GM18873 (cell line): ENCODE data around the gene ANKDD1B.

ENCODE experiments used
- ATAC-seq: cut with Tn5 transposase; IDR thresholded peaks from one replicate; pipeline ENCODE4 v1.9.1; 2021; ENCODE audit warnings: mild to moderate bottlenecking, moderate library complexity, moderate number of reproducible peaks; ENCODE audit not compliant: unreplicated experiment, low FRiP score

The ANKDD1B gene

DNA sequence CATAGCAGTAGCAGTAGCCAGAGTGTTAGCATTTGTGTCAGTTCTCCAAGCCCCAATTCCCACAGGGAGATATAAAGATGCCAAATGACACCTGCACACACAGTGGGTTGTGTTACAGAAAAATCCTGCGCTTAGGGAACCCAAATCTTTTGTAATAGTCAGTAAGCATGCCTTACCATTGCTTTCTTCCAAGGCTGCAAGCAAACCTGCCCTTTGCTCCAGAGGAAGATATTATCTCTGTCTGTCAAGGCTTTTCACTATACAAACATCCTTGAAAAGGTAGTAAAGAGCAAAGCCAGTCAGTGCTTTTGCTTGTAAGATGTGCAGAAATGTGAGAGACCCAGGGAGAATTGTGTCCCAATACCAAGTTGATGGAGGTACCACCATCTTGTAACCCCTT lies 2.9 kb downstream of the ANKDD1B start:
- ATAC-seq = no peak

GRCh38 chr5:75616371-75616881 lies 5.2 kb downstream of the ANKDD1B start:
- no peak for ATAC-seq

GRCh38 chr5:75616971-75617621 lies 5.8 kb downstream of the ANKDD1B start:
- ATAC-seq = no peak

DNA sequence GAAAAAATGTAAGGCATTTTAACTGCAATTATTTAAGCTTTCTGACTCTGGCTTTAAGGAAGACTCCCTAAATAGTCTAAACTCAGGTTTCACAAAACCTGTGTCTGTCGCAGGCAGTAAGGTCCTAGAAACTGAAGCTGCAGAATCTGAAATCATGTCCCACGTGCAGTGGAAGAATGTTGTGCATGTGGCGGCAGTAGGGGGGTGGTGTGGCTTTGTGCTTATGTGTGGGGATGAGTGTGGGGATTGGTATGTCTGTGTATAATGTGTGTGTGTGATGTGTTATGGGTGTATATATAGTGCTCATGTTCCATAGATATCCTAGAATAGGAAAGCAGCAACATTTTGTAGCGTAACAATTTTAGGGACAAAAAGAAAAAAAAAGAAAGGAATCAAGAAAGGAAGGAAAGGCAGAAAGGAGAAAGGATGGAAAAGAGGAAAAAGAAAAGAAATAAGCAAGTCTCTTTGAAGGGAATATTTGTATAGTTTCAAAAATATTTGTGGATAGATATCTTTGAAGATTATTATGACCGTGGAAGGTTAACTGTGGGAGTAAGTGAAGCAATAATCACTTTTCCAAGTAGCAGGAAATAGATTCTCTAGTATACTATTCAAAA lies 6.6 kb downstream of the ANKDD1B start:
- no peak for ATAC-seq

DNA sequence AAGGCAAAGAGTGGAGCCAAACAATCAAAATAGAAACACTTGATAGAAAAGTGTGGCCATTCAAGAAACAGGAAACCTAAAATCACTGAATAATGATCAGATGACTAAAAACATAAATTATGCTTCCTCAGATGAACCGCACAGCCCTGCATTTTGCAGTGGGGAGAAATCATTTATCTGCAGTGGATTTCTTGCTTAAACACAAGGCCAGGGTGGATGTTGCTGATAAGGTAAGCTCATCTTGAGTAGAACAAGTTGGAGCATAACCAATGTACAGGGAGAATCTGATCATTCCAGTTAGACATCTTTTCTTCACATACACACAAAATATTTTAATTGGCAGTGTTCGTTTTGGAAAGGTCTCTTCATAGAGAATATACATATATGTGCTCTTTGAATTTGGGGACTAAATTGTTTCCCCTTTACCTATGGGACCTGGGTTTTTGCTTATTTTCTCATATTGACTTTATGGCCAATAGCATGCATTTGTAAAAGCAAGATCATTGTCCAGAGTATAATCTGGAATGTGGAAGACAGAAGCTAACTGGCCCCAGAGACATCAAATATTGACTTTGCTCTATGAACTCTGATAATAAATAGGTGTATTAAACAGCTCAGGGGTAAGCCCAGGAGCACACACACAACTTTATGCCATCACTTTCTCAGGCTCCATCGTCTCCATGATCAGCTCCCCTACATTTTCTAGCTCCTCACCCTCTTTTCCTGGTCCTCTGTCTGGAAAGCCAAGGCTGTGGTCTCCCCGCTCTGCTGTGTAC lies 9.1 kb downstream of the ANKDD1B start:
- ATAC-seq = no peak

DNA sequence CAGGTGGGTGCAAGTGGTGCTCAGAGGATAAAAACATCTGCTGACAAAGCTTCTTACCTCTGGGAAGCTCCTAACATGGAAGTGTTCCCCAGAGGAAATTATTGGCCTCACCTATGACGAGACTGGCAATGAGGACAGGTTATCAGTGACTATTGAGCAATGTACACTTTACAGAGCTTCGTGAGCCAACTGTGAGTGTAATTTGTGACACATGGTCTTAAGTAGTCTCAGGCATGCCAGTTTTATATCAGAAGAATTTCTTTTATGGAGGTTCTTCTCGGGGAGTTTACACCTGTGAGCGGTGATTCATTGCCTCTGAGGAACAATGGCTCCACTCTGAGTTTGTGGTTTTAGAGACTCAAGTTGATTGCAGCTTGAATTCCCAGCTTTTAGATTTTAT lies 11.3 kb downstream of the ANKDD1B start:
- no peak for ATAC-seq

DNA sequence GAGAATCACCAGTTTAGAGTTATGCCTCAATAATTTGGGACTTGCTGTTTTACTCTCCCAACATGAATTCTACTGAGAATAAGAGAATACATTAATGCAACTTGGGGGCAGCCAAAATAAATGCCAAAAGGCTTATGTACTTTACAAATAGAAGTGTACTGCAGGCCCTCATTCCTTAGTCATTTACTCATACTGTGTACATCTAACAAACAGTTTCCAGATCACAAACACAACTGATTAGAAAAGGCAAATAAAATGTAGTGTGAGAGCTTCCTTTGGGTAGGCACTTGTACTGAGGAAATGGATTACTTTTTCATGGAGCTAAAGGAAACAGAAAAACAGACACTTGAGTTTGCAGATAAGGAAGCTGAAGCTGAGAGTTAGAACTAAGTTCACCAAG lies 12.6 kb downstream of the ANKDD1B start:
- ATAC-seq = no peak

GRCh38 chr5:75626959-75627358 lies 15.7 kb downstream of the ANKDD1B start:
- ATAC-seq = no peak

- ATAC-seq = no peak
These were observed 16.5 kb downstream of the ANKDD1B start for GRCh38 chr5:75627801-75628200.

GRCh38 chr5:75630875-75631274 lies 19.6 kb downstream of the ANKDD1B start:
- ATAC-seq = no peak

- ATAC-seq = no peak
These were observed 21.1 kb downstream of the ANKDD1B start for GRCh38 chr5:75632321-75632720.

GRCh38 chr5:75637949-75638348 lies 26.7 kb downstream of the ANKDD1B start:
- ATAC-seq = no peak

DNA sequence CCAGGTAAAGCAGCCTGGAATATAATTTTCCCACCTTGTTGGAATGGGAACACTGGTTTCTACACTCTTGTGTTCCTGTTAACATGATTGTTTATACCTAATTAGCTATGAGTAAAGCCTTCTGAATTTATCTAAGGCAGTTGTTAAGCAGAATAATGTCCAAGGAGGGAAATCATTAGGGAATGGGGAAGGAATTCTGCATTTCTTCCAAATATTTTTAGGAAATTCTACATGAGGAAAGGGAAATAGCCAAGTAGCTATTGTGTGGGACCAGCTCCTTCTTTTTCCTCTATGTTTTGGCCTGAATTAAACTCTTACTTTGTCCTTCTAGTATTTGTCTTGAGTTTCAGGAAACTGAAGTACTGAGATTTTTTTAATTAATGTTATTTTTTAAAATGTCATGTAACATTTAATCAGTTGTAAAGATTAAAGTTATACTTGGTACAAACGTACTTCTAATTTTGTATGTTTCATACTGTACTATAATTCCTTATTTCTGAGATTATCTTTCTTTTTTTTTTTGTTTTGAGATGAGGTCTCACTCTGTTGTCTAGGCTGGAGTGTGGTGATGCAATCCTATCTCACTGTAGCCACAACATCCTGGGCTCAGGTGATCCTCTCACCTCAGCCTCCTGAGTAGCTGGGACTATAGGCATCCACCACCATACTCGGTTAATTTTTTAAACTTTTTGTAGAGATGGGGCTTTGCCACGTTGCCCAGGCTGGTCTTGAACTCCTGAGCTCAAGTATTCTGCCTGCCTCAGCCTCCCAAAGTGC lies 28.5 kb downstream of the ANKDD1B start:
- ATAC-seq = no peak

- ATAC-seq = no peak
These were observed 29.1 kb downstream of the ANKDD1B start for GRCh38 chr5:75640395-75640794.

- ATAC-seq = no peak
These were observed 29.6 kb downstream of the ANKDD1B start for GRCh38 chr5:75640826-75641225.

DNA sequence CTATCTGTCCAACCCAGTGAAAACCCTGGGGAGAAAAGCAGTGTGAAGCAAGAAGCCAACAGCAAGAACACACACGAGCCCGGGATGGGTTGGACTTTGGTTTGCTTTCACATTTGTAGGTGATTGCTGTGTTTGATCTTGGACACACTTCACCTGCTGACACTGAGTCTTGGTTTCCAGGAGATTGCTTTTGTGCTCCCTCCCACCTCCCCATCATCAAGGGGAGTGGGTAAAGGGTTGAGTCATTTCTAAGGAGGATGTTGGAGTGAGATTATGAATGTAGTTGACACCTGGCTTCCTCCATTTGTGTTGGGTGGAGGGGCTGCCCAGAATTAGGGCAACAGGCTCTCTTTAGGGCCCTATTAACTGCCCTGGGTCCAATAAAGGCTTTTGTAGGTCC lies 37.5 kb downstream of the ANKDD1B start:
- ATAC-seq = no peak

- ATAC-seq = no peak
These were observed 40.5 kb downstream of the ANKDD1B start for GRCh38 chr5:75651575-75652238.

DNA sequence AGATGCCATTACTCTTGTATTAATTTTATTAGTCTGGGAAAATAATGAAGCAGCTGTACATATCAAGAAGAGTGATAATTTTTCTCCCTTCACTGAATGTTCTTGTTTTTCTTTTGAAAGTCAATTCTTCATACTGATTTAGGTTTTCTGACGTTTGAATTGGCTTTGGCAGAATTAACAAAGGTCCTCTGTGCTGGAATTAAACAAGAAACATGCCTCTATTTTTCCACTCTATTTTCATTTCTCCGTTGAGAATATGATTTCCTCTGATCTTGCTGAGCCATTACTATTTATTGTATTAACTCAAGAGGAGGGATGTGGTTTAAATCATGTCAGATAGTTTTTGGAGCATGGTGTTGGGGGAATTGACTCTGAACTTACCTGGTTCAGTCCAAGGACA lies 42.3 kb downstream of the ANKDD1B start:
- no peak for ATAC-seq

DNA sequence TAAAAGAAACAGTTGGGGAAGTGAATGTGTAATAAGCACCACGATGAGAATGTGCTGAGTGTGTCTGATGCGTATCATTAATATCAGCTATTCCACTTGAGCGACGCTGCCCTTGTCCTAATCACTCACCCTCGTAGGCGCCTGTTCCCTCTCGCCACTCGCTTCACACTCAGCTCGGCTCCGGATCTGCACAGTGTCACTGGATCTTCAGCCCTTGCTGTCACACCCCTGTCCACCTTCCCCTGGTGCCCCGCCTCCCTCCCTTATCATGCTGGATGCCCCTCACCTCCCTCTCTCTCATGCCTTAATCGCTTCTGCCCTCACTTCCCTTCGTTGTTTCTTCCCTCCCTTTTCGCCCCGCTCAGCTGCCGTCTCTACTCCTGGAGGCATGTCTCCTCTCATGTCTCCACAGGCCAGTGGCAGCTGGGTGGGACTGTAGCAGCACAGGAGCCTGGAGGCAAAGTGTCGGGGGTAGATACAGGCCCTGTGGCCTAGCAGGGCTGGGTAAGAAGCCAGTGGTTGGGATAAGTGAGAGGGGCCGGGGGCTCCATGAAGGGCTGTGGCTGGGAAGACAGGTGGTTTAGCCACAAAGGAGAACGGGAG lies 43.5 kb downstream of the ANKDD1B start:
- ATAC-seq = no peak
